Astrocyte (in vitro differentiated cells and primary cell): ENCODE measurements around the gene EPB41L4B. TPM values are rescaled to one million over a fixed set of nuclear protein-coding genes. Genes with fewer than 3 reads are reported as not detected.

Experiments used
- DNase-seq: peaks from one replicate; pipeline ENCODE4 v3.0.0-alpha.2; 2010; ENCODE audit warnings: low read depth
- FAIRE-seq: peaks from 2 replicates; lab custom pipeline; 2011; peaks lifted over from hg19 to GRCh38; lab: Jason Lieb, UNC
- H2AFZ ChIP-seq: 2 replicates; pipeline ENCODE4 v1.6.0; 2012; ENCODE audit warnings: low read depth, low read length, inconsistent platforms
- H3K27ac ChIP-seq: 2 replicates; pipeline ENCODE4 v1.5.1; 2011; ENCODE audit warnings: low read depth, low read length, inconsistent platforms
- H3K27me3 ChIP-seq: 2 replicates; pipeline ENCODE4 v1.6.0; 2011; ENCODE audit warnings: low read length, inconsistent platforms; ENCODE audit not compliant: insufficient read depth
- H3K36me3 ChIP-seq: 2 replicates; pipeline ENCODE4 v1.5.1; 2011; ENCODE audit warnings: low read length, inconsistent platforms; ENCODE audit not compliant: insufficient read depth
- H3K4me1 ChIP-seq: 2 replicates; pipeline ENCODE4 v1.5.1; 2011; ENCODE audit warnings: low read length, inconsistent platforms; ENCODE audit not compliant: insufficient read depth
- H3K4me2 ChIP-seq: 2 replicates; pipeline ENCODE4 v1.6.0; 2012; ENCODE audit warnings: low read length, inconsistent platforms
- H3K4me3 ChIP-seq: 2 replicates; pipeline ENCODE4 v1.5.1; 2011; ENCODE audit warnings: low read depth, mild to moderate bottlenecking, low read length, inconsistent platforms; ENCODE audit not compliant: insufficient read depth
- H3K79me2 ChIP-seq: 2 replicates; pipeline ENCODE4 v1.6.0; 2012; ENCODE audit warnings: mild to moderate bottlenecking, low read length, inconsistent platforms; ENCODE audit not compliant: insufficient read depth
- H3K9ac ChIP-seq: 2 replicates; pipeline ENCODE4 v1.6.0; 2012; ENCODE audit warnings: mild to moderate bottlenecking, low read length, inconsistent platforms
- H3K9me3 ChIP-seq: 2 replicates; pipeline ENCODE4 v1.5.1; 2012; ENCODE audit warnings: low read depth, mild to moderate bottlenecking, low read length, inconsistent platforms; ENCODE audit not compliant: insufficient read depth
- H4K20me1 ChIP-seq: 2 replicates; pipeline ENCODE4 v1.6.0; 2012; ENCODE audit warnings: low read length, inconsistent platforms; ENCODE audit not compliant: insufficient read depth
- H3K27ac Mint-ChIP-seq: one replicate; pipeline ENCODE4 v1.8.0; 2021; ENCODE audit warnings: mild to moderate bottlenecking, mixed read lengths; ENCODE audit not compliant: unreplicated experiment
- H3K27me3 Mint-ChIP-seq: one replicate; pipeline ENCODE4 v1.8.0; 2021; ENCODE audit warnings: low read depth, mixed read lengths; ENCODE audit not compliant: unreplicated experiment
- H3K36me3 Mint-ChIP-seq: one replicate; pipeline ENCODE4 v1.8.0; 2021; ENCODE audit warnings: low read depth, mixed read lengths; ENCODE audit not compliant: unreplicated experiment
- H3K4me1 Mint-ChIP-seq: one replicate; pipeline ENCODE4 v1.8.0; 2021; ENCODE audit warnings: low read depth, mixed read lengths; ENCODE audit not compliant: unreplicated experiment
- H3K4me3 Mint-ChIP-seq: one replicate; pipeline ENCODE4 v1.8.0; 2021; ENCODE audit warnings: mild to moderate bottlenecking, moderate library complexity, mixed read lengths; ENCODE audit not compliant: unreplicated experiment
- H3K9me3 Mint-ChIP-seq: one replicate; pipeline ENCODE4 v1.8.0; 2021; ENCODE audit warnings: mild to moderate bottlenecking, mixed read lengths; ENCODE audit not compliant: unreplicated experiment
- CTCF ChIP-seq: IDR thresholded peaks from 2 replicates; pipeline ENCODE4 v1.5.1; 2011; ENCODE audit warnings: low read depth, mild to moderate bottlenecking, inconsistent platforms, low read length, moderate library complexity; ENCODE audit not compliant: insufficient read depth
- EZH2 ChIP-seq: IDR thresholded peaks from 2 replicates; pipeline ENCODE4 v1.6.1; 2012; ENCODE audit warnings: mild to moderate bottlenecking, low read length, inconsistent platforms; ENCODE audit not compliant: insufficient read depth
- total RNA-seq: library from RNA; stranded (reverse); gene quantifications from 2 replicates; pipeline ENCODE4 v1.2.1, GENCODE V29; 2021

EPB41L4B gene
- total RNA-seq, 1 donor from 2014 or later: 2.0 TPM

- Mint-ChIP-seq H3K27me3 (peaks cover 13% of the 10 kb centered on the region), H3K4me3 (no peak overlapping the region), H3K9me3 (peaks cover 5% of the 10 kb centered on the region), H3K4me1 (no peaks in the 10 kb centered on the region), H3K27ac (no peak overlapping the region), H3K36me3 (peaks cover 2% of the 10 kb centered on the region)
- H3K79me2 ChIP-seq: no peaks in the 10 kb centered on the region
- H4K20me1 ChIP-seq: no peaks in the 10 kb centered on the region
- H3K27ac ChIP-seq: no peak overlapping the region
- H3K36me3 ChIP-seq: no peaks in the 10 kb centered on the region
- TF ChIP-seq EZH2 (no peak), CTCF (no peak)
- DNase-seq: no peak
- H3K4me2 ChIP-seq: no peak overlapping the region
- no peaks in the 10 kb centered on the region for H3K27me3 ChIP-seq
- H3K9me3 ChIP-seq: peaks cover 9% of the 10 kb centered on the region
- FAIRE-seq: no peak
- no peaks in the 10 kb centered on the region for H3K4me1 ChIP-seq
- no peak overlapping the region for H3K4me3 ChIP-seq
- H3K9ac ChIP-seq: no peak overlapping the region
- H2AFZ ChIP-seq: no peak overlapping the region
These were observed 169.8 kb downstream of the EPB41L4B start for GRCh38 chr9:109150925-109151545.

GRCh38 chr9:109149722-109150121 lies 171.1 kb downstream of the EPB41L4B start:
- Histone ChIP-seq H3K9ac (no peak overlapping the region), H3K4me2 (no peak overlapping the region), H3K4me3 (no peak overlapping the region), H4K20me1 (no peaks in the 10 kb centered on the region), H3K4me1 (no peaks in the 10 kb centered on the region), H3K9me3 (peaks cover 9% of the 10 kb centered on the region), H3K36me3 (no peaks in the 10 kb centered on the region), H3K27me3 (no peaks in the 10 kb centered on the region), H3K79me2 (no peaks in the 10 kb centered on the region), H2AFZ (no peak overlapping the region), H3K27ac (no peak overlapping the region)
- no peak overlapping the region for H3K4me3 Mint-ChIP-seq
- DNase-seq (no peak), FAIRE-seq (no peak)
- no peak for TF ChIP-seq EZH2
- no peak for TF ChIP-seq CTCF
- no peak overlapping the region for H3K27ac Mint-ChIP-seq
- H3K4me1 Mint-ChIP-seq: no peaks in the 10 kb centered on the region
- H3K36me3 Mint-ChIP-seq: peaks cover 2% of the 10 kb centered on the region
- H3K27me3 Mint-ChIP-seq: peaks cover 13% of the 10 kb centered on the region
- H3K9me3 Mint-ChIP-seq: peaks cover 5% of the 10 kb centered on the region

GRCh38 chr9:109149089-109149488 lies 171.8 kb downstream of the EPB41L4B start:
- H4K20me1 ChIP-seq: no peaks in the 10 kb centered on the region
- H3K9ac ChIP-seq: no peak overlapping the region
- H3K9me3 Mint-ChIP-seq: peaks cover 3% of the 10 kb centered on the region
- no peak overlapping the region for H3K27ac Mint-ChIP-seq
- no peak overlapping the region for H3K4me3 Mint-ChIP-seq
- no peak for TF ChIP-seq EZH2
- no peak for TF ChIP-seq CTCF
- H3K4me1 ChIP-seq: no peaks in the 10 kb centered on the region
- H3K36me3 ChIP-seq: no peaks in the 10 kb centered on the region
- H3K27me3 Mint-ChIP-seq: peaks cover 13% of the 10 kb centered on the region
- H3K4me1 Mint-ChIP-seq: no peaks in the 10 kb centered on the region
- DNase-seq (no peak), FAIRE-seq (no peak)
- peaks cover 9% of the 10 kb centered on the region for H3K9me3 ChIP-seq
- H3K79me2 ChIP-seq: no peaks in the 10 kb centered on the region
- H3K27me3 ChIP-seq: no peaks in the 10 kb centered on the region
- H2AFZ ChIP-seq: no peak overlapping the region
- H3K4me3 ChIP-seq: no peak overlapping the region
- no peak overlapping the region for H3K27ac ChIP-seq
- H3K36me3 Mint-ChIP-seq: peaks cover 2% of the 10 kb centered on the region
- no peak overlapping the region for H3K4me2 ChIP-seq
